Ectodermal cell (in vitro differentiated cells): ENCODE measurements around the gene USP10.
"Not testable (repeated sequence)": the region's sequence is repeated elsewhere in the genome, so short reads cannot be mapped to it uniquely, and the experiment has no call there.

Experiments used
- H3K27ac ChIP-seq: 2 replicates; pipeline ENCODE4 v1.7.0; 2013; ENCODE audit warnings: mild to moderate bottlenecking, low read depth, low read length; ENCODE audit not compliant: insufficient read depth, poor library complexity, severe bottlenecking
- H3K27me3 ChIP-seq: 2 replicates; pipeline ENCODE4 v1.7.0; 2013; ENCODE audit warnings: mild to moderate bottlenecking, low read length; ENCODE audit not compliant: insufficient read depth, control insufficient read depth, poor library complexity, severe bottlenecking
- H3K36me3 ChIP-seq: one replicate; pipeline ENCODE4 v1.7.0; 2013; ENCODE audit warnings: low read length; ENCODE audit not compliant: control insufficient read depth, insufficient read depth
- H3K4me1 ChIP-seq: one replicate; pipeline ENCODE4 v1.7.0; 2013; ENCODE audit warnings: low read length; ENCODE audit not compliant: control insufficient read depth, insufficient read depth
- H3K4me3 ChIP-seq: 2 replicates; pipeline ENCODE4 v1.7.0; 2013; ENCODE audit warnings: low read depth, low read length, control low read depth; ENCODE audit not compliant: insufficient read depth
- H3K9me3 ChIP-seq: 2 replicates; pipeline ENCODE4 v1.7.0; 2013; ENCODE audit warnings: mild to moderate bottlenecking, low read length, moderate library complexity; ENCODE audit not compliant: control insufficient read depth
- WGBS, 2 experiments: methylation state at CpG; one replicate each; pipeline ENCODE4 v1.1.7; 2013; ENCODE audit warnings: missing lambda C conversion rate in 2 of 2; 5-methylcytosine and 5-hydroxymethylcytosine counted together

Gene USP10

DNA sequence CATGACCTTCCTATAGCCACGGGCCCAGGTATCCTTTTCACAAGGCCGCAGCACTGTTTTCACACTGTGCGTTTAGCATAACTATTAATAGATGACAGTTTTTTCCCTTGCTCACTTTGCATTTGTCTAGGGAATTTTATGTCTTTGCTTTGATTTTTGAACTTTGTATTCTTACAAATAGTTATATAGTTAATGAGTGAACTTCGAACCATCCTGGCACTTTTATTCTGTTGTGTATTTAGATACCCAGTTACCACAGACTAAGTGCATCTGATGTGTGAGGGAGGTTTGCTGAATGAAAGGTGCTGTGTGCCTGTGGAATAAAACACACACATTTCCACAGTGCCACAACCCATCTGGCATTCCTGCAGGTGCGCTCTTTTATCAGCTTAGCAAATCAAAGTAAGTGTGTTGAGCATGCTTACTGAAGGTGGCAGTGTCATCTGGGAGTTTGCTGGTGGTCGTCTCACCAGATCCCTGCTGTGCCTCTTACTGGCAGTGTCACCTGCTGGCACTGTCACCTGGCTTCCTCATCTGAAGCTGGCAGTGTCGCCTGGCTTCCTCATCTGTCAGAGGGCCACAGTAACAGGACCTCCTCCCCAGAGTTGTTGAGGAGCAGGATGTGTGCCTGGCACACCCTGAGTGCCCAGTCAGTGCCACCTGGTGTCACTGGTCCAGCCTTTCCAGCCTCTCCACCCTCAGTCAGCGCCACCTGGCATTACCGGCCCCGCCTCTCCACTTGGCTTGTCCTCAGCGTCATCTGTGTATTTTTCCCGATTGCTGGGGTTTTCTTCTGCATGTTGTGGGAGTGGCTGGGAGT lies 37.6 kb downstream of the USP10 start:
- WGBS, 2 experiments: 87 to 88% methylated on average over 12 of the region's 12 CpGs
- H3K4me1 ChIP-seq: peaks cover 6% of the 10 kb centered on the region
- no peak overlapping the region for H3K4me3 ChIP-seq
- peaks cover 5% of the 10 kb centered on the region for H3K36me3 ChIP-seq
- no peaks in the 10 kb centered on the region for H3K27me3 ChIP-seq
- H3K9me3 ChIP-seq: no peaks in the 10 kb centered on the region
- H3K27ac ChIP-seq: no peak overlapping the region

GRCh38 chr16:84738255-84739038 lies 38.6 kb downstream of the USP10 start:
- peaks cover 16% of the 10 kb centered on the region for H3K4me1 ChIP-seq
- H3K4me3 ChIP-seq: no peak overlapping the region
- no peak overlapping the region for H3K27ac ChIP-seq
- no peaks in the 10 kb centered on the region for H3K9me3 ChIP-seq
- peaks cover 5% of the 10 kb centered on the region for H3K36me3 ChIP-seq
- WGBS, 2 experiments: 41 to 43% methylated on average over 8 of the region's 8 CpGs
- no peaks in the 10 kb centered on the region for H3K27me3 ChIP-seq

GRCh38 chr16:84739349-84740124 lies 39.7 kb downstream of the USP10 start:
- H3K9me3 ChIP-seq: no peaks in the 10 kb centered on the region
- WGBS, 2 experiments: 94 to 96% methylated on average over 7 of the region's 7 CpGs
- peaks cover 18% of the 10 kb centered on the region for H3K4me1 ChIP-seq
- no peaks in the 10 kb centered on the region for H3K27me3 ChIP-seq
- no peak overlapping the region for H3K4me3 ChIP-seq
- peaks cover 5% of the 10 kb centered on the region for H3K36me3 ChIP-seq
- no peak overlapping the region for H3K27ac ChIP-seq

DNA sequence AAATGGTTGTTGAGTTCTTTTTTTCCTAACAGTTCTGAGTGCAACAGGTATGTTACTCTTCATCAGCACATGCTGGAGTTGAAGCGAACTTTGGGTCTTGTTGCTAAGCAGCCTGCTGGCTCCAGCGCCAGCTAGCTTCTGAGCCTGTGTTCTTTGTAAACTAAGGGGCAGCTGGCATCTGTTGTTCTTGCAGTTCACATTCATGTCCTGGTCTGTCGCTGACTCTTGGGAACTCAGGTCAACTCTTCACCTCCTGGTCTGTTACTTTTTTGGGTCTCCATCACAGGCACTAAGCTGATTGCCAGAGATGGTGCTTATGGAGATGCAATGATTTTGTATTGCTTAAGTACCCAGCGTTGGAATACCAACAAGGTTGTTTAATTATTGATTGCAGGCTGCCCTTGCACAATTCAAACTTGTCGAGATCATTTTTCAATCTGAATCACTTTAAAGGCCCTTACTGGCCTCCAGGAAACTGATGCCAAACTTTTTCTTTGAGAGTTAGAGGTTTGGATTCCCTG lies 40.9 kb downstream of the USP10 start:
- WGBS, 2 experiments: 95 to 97% methylated on average over 5 of the region's 5 CpGs
- no peaks in the 10 kb centered on the region for H3K27me3 ChIP-seq
- H3K9me3 ChIP-seq: no peaks in the 10 kb centered on the region
- no peak overlapping the region for H3K27ac ChIP-seq
- H3K4me1 ChIP-seq: peaks cover 18% of the 10 kb centered on the region
- H3K4me3 ChIP-seq: no peak overlapping the region
- H3K36me3 ChIP-seq: peaks cover 14% of the 10 kb centered on the region

GRCh38 chr16:84741340-84741830 lies 41.6 kb downstream of the USP10 start:
- peaks cover 18% of the 10 kb centered on the region for H3K4me1 ChIP-seq
- no peak overlapping the region for H3K27ac ChIP-seq
- WGBS, 2 experiments: 78 to 79% methylated on average over 4 of the region's 4 CpGs
- no peaks in the 10 kb centered on the region for H3K9me3 ChIP-seq
- no peaks in the 10 kb centered on the region for H3K27me3 ChIP-seq
- peaks cover 9% of the 10 kb centered on the region for H3K36me3 ChIP-seq
- H3K4me3 ChIP-seq: no peak overlapping the region

GRCh38 chr16:84742641-84743092 lies 42.9 kb downstream of the USP10 start:
- peaks cover 18% of the 10 kb centered on the region for H3K4me1 ChIP-seq
- H3K27ac ChIP-seq: no peak overlapping the region
- WGBS, 2 experiments: 88 to 91% methylated on average over 10 of the region's 10 CpGs
- H3K9me3 ChIP-seq: no peaks in the 10 kb centered on the region
- no peaks in the 10 kb centered on the region for H3K27me3 ChIP-seq
- peaks cover 14% of the 10 kb centered on the region for H3K36me3 ChIP-seq
- H3K4me3 ChIP-seq: no peak overlapping the region

GRCh38 chr16:84746231-84746630 lies 46.4 kb downstream of the USP10 start:
- Histone ChIP-seq H3K9me3 (no peaks in the 10 kb centered on the region), H3K27me3 (no peaks in the 10 kb centered on the region), H3K4me3 (no peak overlapping the region), H3K36me3 (peaks cover 14% of the 10 kb centered on the region), H3K4me1 (peaks cover 18% of the 10 kb centered on the region), H3K27ac (no peak overlapping the region)
- WGBS, 2 experiments: 94 to 96% methylated on average over 6 of the region's 6 CpGs

DNA sequence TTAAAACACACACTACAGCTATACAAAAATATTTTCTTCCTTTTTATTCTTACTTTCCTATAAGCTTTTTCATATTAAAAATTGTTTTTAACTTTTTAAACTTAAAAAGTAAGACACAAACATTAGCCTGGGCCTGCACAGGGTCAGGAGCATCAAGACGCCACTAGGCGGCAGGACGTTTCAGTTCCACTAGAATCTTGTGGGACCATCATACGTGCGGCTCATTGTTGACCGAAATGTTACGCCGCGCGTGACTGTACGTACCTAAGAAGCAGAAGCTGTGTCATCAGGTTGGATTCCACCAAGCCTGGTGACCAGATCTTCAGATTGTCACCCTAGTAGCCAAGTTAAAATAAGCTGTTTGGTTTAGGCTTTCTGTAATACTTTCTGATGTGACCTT lies 47.1 kb downstream of the USP10 start:
- H3K27me3 ChIP-seq: no peaks in the 10 kb centered on the region
- 93 to 96% methylated on average over 11 of the region's 11 CpGs for WGBS, 2 experiments
- no peaks in the 10 kb centered on the region for H3K9me3 ChIP-seq
- peaks cover 14% of the 10 kb centered on the region for H3K36me3 ChIP-seq
- H3K27ac ChIP-seq: no peak overlapping the region
- H3K4me1 ChIP-seq: peaks cover 15% of the 10 kb centered on the region
- H3K4me3 ChIP-seq: no peak overlapping the region

GRCh38 chr16:84748247-84748646 lies 48.4 kb downstream of the USP10 start:
- H3K4me1 ChIP-seq, H3K9me3 ChIP-seq, H3K27me3 ChIP-seq, H3K27ac ChIP-seq, H3K4me3 ChIP-seq: not testable (repeated sequence)
- WGBS, 2 experiments: 88 to 89% methylated on average over 11 of the region's 11 CpGs
- H3K36me3 ChIP-seq: peaks cover 14% of the 10 kb centered on the region
